H9 (cell line): Measurements from ENCODE around the gene ANKK1. TPM values are rescaled to one million over a fixed set of nuclear protein-coding genes. Genes with fewer than 3 reads are reported as not detected.

ENCODE experiments used
- DNase-seq: peaks from one replicate; pipeline ENCODE4 v3.0.0-alpha.2; 2017
- H2AFZ ChIP-seq: one replicate; pipeline ENCODE4 v1.6.1; 2013; ENCODE audit warnings: mild to moderate bottlenecking, low read length, control low read depth, moderate library complexity
- H2AK5ac ChIP-seq: 2 replicates; pipeline ENCODE4 v1.6.1; 2013; ENCODE audit warnings: low read length, control low read depth, mixed read lengths; ENCODE audit not compliant: insufficient read length
- H2BK120ac ChIP-seq: one replicate; pipeline ENCODE4 v1.6.1; 2013; ENCODE audit warnings: low read depth, mild to moderate bottlenecking, low read length, control low read depth, inconsistent platforms; ENCODE audit not compliant: poor library complexity, severe bottlenecking
- H2BK12ac ChIP-seq: 2 replicates; pipeline ENCODE4 v1.6.1; 2013; ENCODE audit warnings: low read length, control low read depth, mixed read lengths, low read depth; ENCODE audit not compliant: insufficient read length
- H2BK15ac ChIP-seq: 2 replicates; pipeline ENCODE4 v1.6.1; 2013; ENCODE audit warnings: low read depth, low read length, control low read depth
- H2BK20ac ChIP-seq: one replicate; pipeline ENCODE4 v1.6.1; 2013; ENCODE audit warnings: low read depth, mild to moderate bottlenecking, low read length, control low read depth, inconsistent platforms; ENCODE audit not compliant: poor library complexity, severe bottlenecking
- H2BK5ac ChIP-seq: 2 replicates; pipeline ENCODE4 v1.6.1; 2013; ENCODE audit warnings: low read length, control low read depth, mixed read lengths; ENCODE audit not compliant: insufficient read length
- H3K14ac ChIP-seq: 2 replicates; pipeline ENCODE4 v1.6.1; 2013; ENCODE audit warnings: low read length, control low read depth; ENCODE audit not compliant: insufficient read depth
- H3K18ac ChIP-seq: 2 replicates; pipeline ENCODE4 v1.6.1; 2013; ENCODE audit warnings: low read depth, mild to moderate bottlenecking, mixed read lengths, low read length, control low read depth; ENCODE audit not compliant: insufficient read length
- H3K23ac ChIP-seq: 2 replicates; pipeline ENCODE4 v1.6.1; 2013; ENCODE audit warnings: low read length, control low read depth, mixed read lengths, low read depth; ENCODE audit not compliant: insufficient read length
- H3K23me2 ChIP-seq: 2 replicates; pipeline ENCODE4 v1.6.1; 2013; ENCODE audit warnings: low read depth, mild to moderate bottlenecking, mixed read lengths, low read length, control low read depth; ENCODE audit not compliant: insufficient read length, poor library complexity, severe bottlenecking
- H3K27ac ChIP-seq: 2 replicates; pipeline ENCODE4 v1.5.1; 2013; ENCODE audit warnings: low read length, control low read depth, mixed read lengths, low read depth; ENCODE audit not compliant: insufficient read length
- H3K27me3 ChIP-seq: 2 replicates; pipeline ENCODE4 v1.6.1; 2013; ENCODE audit warnings: low read length, control low read depth, inconsistent platforms; ENCODE audit not compliant: insufficient read depth
- H3K4ac ChIP-seq: 2 replicates; pipeline ENCODE4 v1.6.1; 2013; ENCODE audit warnings: low read depth, mild to moderate bottlenecking, control low read depth, inconsistent platforms, low read length, moderate library complexity
- H3K4me1 ChIP-seq: 2 replicates; pipeline ENCODE4 v1.6.1; 2013; ENCODE audit warnings: low read length, control low read depth, inconsistent platforms; ENCODE audit not compliant: insufficient read depth
- H3K4me2 ChIP-seq: 2 replicates; pipeline ENCODE4 v1.6.1; 2013; ENCODE audit warnings: low read length, control low read depth, mixed read lengths; ENCODE audit not compliant: insufficient read length, insufficient read depth
- H3K56ac ChIP-seq: 2 replicates; pipeline ENCODE4 v1.6.1; 2013; ENCODE audit warnings: low read depth, mild to moderate bottlenecking, mixed read lengths, low read length, control low read depth; ENCODE audit not compliant: insufficient read length
- H3K79me1 ChIP-seq: 2 replicates; pipeline ENCODE4 v1.6.1; 2013; ENCODE audit warnings: low read depth, mild to moderate bottlenecking, moderate library complexity, low read length, control low read depth, inconsistent platforms; ENCODE audit not compliant: insufficient read depth, poor library complexity, severe bottlenecking
- H3K79me2 ChIP-seq: 2 replicates; pipeline ENCODE4 v1.6.1; 2013; ENCODE audit warnings: low read length, control low read depth, inconsistent platforms; ENCODE audit not compliant: insufficient read depth
- H3K9ac ChIP-seq: 2 replicates; pipeline ENCODE4 v1.6.1; 2013; ENCODE audit warnings: low read length, control low read depth, mixed read lengths; ENCODE audit not compliant: insufficient read length; ENCODE audit errors: extremely low read depth
- H3K9me3 ChIP-seq: one replicate; pipeline ENCODE4 v1.6.1; 2013; ENCODE audit warnings: low read depth, low read length, inconsistent platforms; ENCODE audit not compliant: control insufficient read depth
- H3T11ph ChIP-seq: one replicate; pipeline ENCODE4 v1.6.1; 2013; ENCODE audit warnings: mild to moderate bottlenecking, low read length, control low read depth, inconsistent platforms
- H4K20me1 ChIP-seq: one replicate; pipeline ENCODE4 v1.6.1; 2013; ENCODE audit not compliant: control insufficient read depth, insufficient read length, insufficient read depth
- H4K5ac ChIP-seq: 2 replicates; pipeline ENCODE4 v1.6.1; 2013; ENCODE audit warnings: low read depth, mild to moderate bottlenecking, mixed read lengths, low read length, control low read depth; ENCODE audit not compliant: insufficient read length
- H4K8ac ChIP-seq: replicated peaks from 2 replicates; pipeline ENCODE4 v1.6.1; 2013; ENCODE audit warnings: low read length, control low read depth, mixed read lengths, low read depth; ENCODE audit not compliant: insufficient read length
- H4K91ac ChIP-seq: 2 replicates; pipeline ENCODE4 v1.6.1; 2013; ENCODE audit warnings: low read depth, mild to moderate bottlenecking, moderate library complexity, mixed read lengths, low read length, control low read depth; ENCODE audit not compliant: insufficient read length
- H3K27ac Mint-ChIP-seq, 3 experiments: 2 replicates in 2 of 3; 3 replicates in 1 of 3; pipeline ENCODE4 v1.8.0; 2020 to 2021; ENCODE audit warnings: mixed read lengths in 3 of 3, mild to moderate bottlenecking in 1 of 3, moderate library complexity in 1 of 3
- H3K27me3 Mint-ChIP-seq: 2 replicates; pipeline ENCODE4 v1.8.0; 2021; ENCODE audit warnings: low read depth, mild to moderate bottlenecking, moderate library complexity, mixed read lengths
- H3K36me3 Mint-ChIP-seq, 3 experiments: 2 replicates in 2 of 3; 3 replicates in 1 of 3; pipeline ENCODE4 v1.8.0; 2020 to 2021; ENCODE audit warnings: low read depth in 3 of 3, mixed read lengths in 3 of 3; ENCODE audit not compliant: insufficient read depth in 1 of 3
- H3K4me1 Mint-ChIP-seq, 2 experiments: 2 replicates each; pipeline ENCODE4 v1.8.0; 2020; ENCODE audit warnings: mixed read lengths in 2 of 2
- H3K4me3 Mint-ChIP-seq, 2 experiments: 2 replicates in 1 of 2; 3 replicates in 1 of 2; pipeline ENCODE4 v1.8.0; 2020 to 2021; ENCODE audit warnings: mild to moderate bottlenecking in 2 of 2, mixed read lengths in 2 of 2, moderate library complexity in 1 of 2
- H3K9me3 Mint-ChIP-seq, 2 experiments: 2 replicates in 1 of 2; 3 replicates in 1 of 2; pipeline ENCODE4 v1.8.0; 2020; ENCODE audit warnings: mild to moderate bottlenecking in 2 of 2, mixed read lengths in 2 of 2, moderate library complexity in 1 of 2
- WGBS: extraction: QIAGEN DNeasy Blood & Tissue Kit; methylation state at CpG from one replicate; pipeline ENCODE4 v1.1.7; 2013; ENCODE audit warnings: missing lambda C conversion rate, low lambda C conversion rate, mixed read lengths; ENCODE audit not compliant: insufficient read length; ENCODE audit errors: extremely low coverage; 5-methylcytosine and 5-hydroxymethylcytosine counted together
- total RNA-seq: library from RNA; stranded (reverse); gene quantifications from 2 replicates; pipeline ENCODE4 v1.2.1, GENCODE V29; 2021
- TF ChIP-seq, protein P1 (sequence below): fragments of 200-600 bp; sonication (generic); conservative IDR thresholded peaks from 3 replicates; pipeline ENCODE4 v1.8.0; 2021; ENCODE audit warnings: antibody characterized with exemption, mild to moderate bottlenecking

The ANKK1 gene
- total RNA-seq, 1 experiment from 2014 or later: 0.20 TPM

- Histone ChIP-seq H3K27me3 (no peaks in the 10 kb centered on the region), H2BK5ac (no peak overlapping the region), H3K14ac (no peak overlapping the region), H3K4ac (no peak overlapping the region), H3K9ac (no peak overlapping the region), H2BK20ac (no peak overlapping the region), H2BK12ac (no peak overlapping the region), H2BK120ac (no peak overlapping the region), H3K4me2 (no peak overlapping the region), H2BK15ac (no peak overlapping the region), H3K79me1 (no peaks in the 10 kb centered on the region), H4K5ac (no peak overlapping the region), H3K23me2 (no peaks in the 10 kb centered on the region), H4K20me1 (no peaks in the 10 kb centered on the region), H3K4me1 (no peaks in the 10 kb centered on the region), H3K9me3 (no peaks in the 10 kb centered on the region), H2AFZ (no peak overlapping the region), H3K79me2 (no peaks in the 10 kb centered on the region), H3K56ac (no peak overlapping the region), H3K23ac (no peak overlapping the region), H4K8ac (no peak overlapping the region), H3K27ac (no peak overlapping the region), H3T11ph (no peak overlapping the region), H3K18ac (no peak overlapping the region), H2AK5ac (no peak overlapping the region), H4K91ac (no peak overlapping the region)
- Mint-ChIP-seq H3K9me3 (no peaks in the 10 kb centered on the region), H3K27me3 (no peaks in the 10 kb centered on the region), H3K4me1 (peaks cover 0 to 5% of the 10 kb centered on the region in 2 experiments; a peak in 1 of 4 replicates), H3K36me3 (peaks cover 4 to 11% (median 6%) of the 10 kb centered on the region in 3 experiments; a peak in 6 of 7 replicates), H3K27ac (no peak overlapping the region), H3K4me3 (no peak overlapping the region)
- WGBS: no CpG with 5 or more reads among the region's 4 CpGs
- TF ChIP-seq, protein P1, sequence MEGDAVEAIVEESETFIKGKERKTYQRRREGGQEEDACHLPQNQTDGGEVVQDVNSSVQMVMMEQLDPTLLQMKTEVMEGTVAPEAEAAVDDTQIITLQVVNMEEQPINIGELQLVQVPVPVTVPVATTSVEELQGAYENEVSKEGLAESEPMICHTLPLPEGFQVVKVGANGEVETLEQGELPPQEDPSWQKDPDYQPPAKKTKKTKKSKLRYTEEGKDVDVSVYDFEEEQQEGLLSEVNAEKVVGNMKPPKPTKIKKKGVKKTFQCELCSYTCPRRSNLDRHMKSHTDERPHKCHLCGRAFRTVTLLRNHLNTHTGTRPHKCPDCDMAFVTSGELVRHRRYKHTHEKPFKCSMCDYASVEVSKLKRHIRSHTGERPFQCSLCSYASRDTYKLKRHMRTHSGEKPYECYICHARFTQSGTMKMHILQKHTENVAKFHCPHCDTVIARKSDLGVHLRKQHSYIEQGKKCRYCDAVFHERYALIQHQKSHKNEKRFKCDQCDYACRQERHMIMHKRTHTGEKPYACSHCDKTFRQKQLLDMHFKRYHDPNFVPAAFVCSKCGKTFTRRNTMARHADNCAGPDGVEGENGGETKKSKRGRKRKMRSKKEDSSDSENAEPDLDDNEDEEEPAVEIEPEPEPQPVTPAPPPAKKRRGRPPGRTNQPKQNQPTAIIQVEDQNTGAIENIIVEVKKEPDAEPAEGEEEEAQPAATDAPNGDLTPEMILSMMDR: peak; percentile 53
- DNase-seq: peak; percentile 45
These were observed 48.8 kb upstream of the ANKK1 start for GRCh38 chr11:113338730-113339129.
